SK-N-SH treated with all-trans-retinoic acid at 6 μM for 48 hours (cell line): ENCODE measurements around the gene C4BPB.

Experiments used
- ATAC-seq: fragments of 200-7000 bp; cut with Tn5 transposase; 3 replicates; pipeline ENCODE4 v1.9.1; 2020; ENCODE audit warnings: mild to moderate bottlenecking, moderate library complexity
- ARNTL ChIP-seq: fragments of 450-650 bp; formaldehyde crosslinking; IDR thresholded peaks from 2 replicates; pipeline ENCODE4 v1.5.0; 2020; ENCODE audit warnings: low read depth, mild to moderate bottlenecking, moderate library complexity, borderline replicate concordance
- BACH2 ChIP-seq: fragments of 250-450 bp; sonication (Bioruptor Pico); IDR thresholded peaks from 2 replicates; pipeline ENCODE4 v1.9.0; 2021; ENCODE audit warnings: mild to moderate bottlenecking, borderline replicate concordance
- CSDC2 ChIP-seq: fragments of 250-450 bp; sonication (Bioruptor Pico); IDR thresholded peaks from 2 replicates; pipeline ENCODE4 v1.5.0; 2020; ENCODE audit warnings: mild to moderate bottlenecking, moderate library complexity
- CSRNP3 ChIP-seq: fragments of 250-450 bp; sonication (Bioruptor Pico); IDR thresholded peaks from 2 replicates; pipeline ENCODE4 v1.5.1; 2021; ENCODE audit warnings: mild to moderate bottlenecking, moderate library complexity
- GLIS3 ChIP-seq: fragments of 250-450 bp; sonication (Bioruptor Pico); IDR thresholded peaks from 2 replicates; pipeline ENCODE4 v1.5.0; 2020; ENCODE audit warnings: mild to moderate bottlenecking, moderate library complexity
- ISL1 ChIP-seq: fragments of 250-450 bp; sonication (Bioruptor Pico); IDR thresholded peaks from 2 replicates; pipeline ENCODE4 v2.1.2; 2022; ENCODE audit warnings: mild to moderate bottlenecking, moderate library complexity
- PATZ1 ChIP-seq: fragments of 250-450 bp; sonication (Bioruptor Pico); IDR thresholded peaks from 2 replicates; pipeline ENCODE4 v1.8.0; 2020; ENCODE audit warnings: mild to moderate bottlenecking, moderate library complexity, borderline replicate concordance
- POU6F1 ChIP-seq: fragments of 250-450 bp; sonication (Bioruptor Pico); IDR thresholded peaks from 2 replicates; pipeline ENCODE4 v1.8.0; 2021; ENCODE audit warnings: low read depth, mild to moderate bottlenecking, moderate library complexity, borderline replicate concordance
- PPARA ChIP-seq: fragments of 250-450 bp; sonication (Bioruptor Pico); IDR thresholded peaks from 2 replicates; pipeline ENCODE4 v1.5.0; 2020; ENCODE audit warnings: mild to moderate bottlenecking, borderline replicate concordance
- SNAI2 ChIP-seq: fragments of 250-450 bp; sonication (Bioruptor Pico); IDR thresholded peaks from 2 replicates; pipeline ENCODE4 v1.5.0; 2020; ENCODE audit warnings: mild to moderate bottlenecking, moderate library complexity
- TCF4 ChIP-seq: fragments of 250-450 bp; sonication (Bioruptor Pico); IDR thresholded peaks from 2 replicates; pipeline ENCODE4 v1.8.0; 2021; ENCODE audit warnings: mild to moderate bottlenecking, moderate library complexity, borderline replicate concordance
- TOX ChIP-seq: fragments of 250-450 bp; sonication (Bioruptor Pico); IDR thresholded peaks from 2 replicates; pipeline ENCODE4 v1.8.0; 2021; ENCODE audit warnings: mild to moderate bottlenecking, moderate library complexity, borderline replicate concordance
- TSHZ2 ChIP-seq: fragments of 250-450 bp; sonication (Bioruptor Pico); IDR thresholded peaks from 2 replicates; pipeline ENCODE4 v1.5.0; 2020; ENCODE audit warnings: mild to moderate bottlenecking, moderate library complexity
- ZFP3 ChIP-seq: fragments of 250-450 bp; sonication (Bioruptor Pico); IDR thresholded peaks from 2 replicates; pipeline ENCODE4 v1.5.0; 2020; ENCODE audit warnings: mild to moderate bottlenecking, moderate library complexity
- ZFP30 ChIP-seq: fragments of 450-650 bp; formaldehyde crosslinking; IDR thresholded peaks from 2 replicates; pipeline ENCODE4 v1.5.0; 2022; ENCODE audit warnings: mild to moderate bottlenecking, moderate library complexity
- ZNF565 ChIP-seq: fragments of 450-650 bp; formaldehyde crosslinking; conservative IDR thresholded peaks from 2 replicates; pipeline ENCODE4 v1.5.0; 2020; ENCODE audit warnings: low read depth, mild to moderate bottlenecking, moderate library complexity
- ZNF70 ChIP-seq: fragments of 450-650 bp; formaldehyde crosslinking; IDR thresholded peaks from 2 replicates; pipeline ENCODE4 v1.5.0; 2020; ENCODE audit warnings: mild to moderate bottlenecking, moderate library complexity
- ZNF8 ChIP-seq: fragments of 450-650 bp; formaldehyde crosslinking; IDR thresholded peaks from 2 replicates; pipeline ENCODE4 v1.5.0; 2020; ENCODE audit warnings: mild to moderate bottlenecking, moderate library complexity

Gene C4BPB

GRCh38 chr1:207045453-207045852, 43.2 kb upstream of the C4BPB start:
- no peak for ATAC-seq
- TF ChIP-seq BACH2 (CRISPR knock-in tag) = no peak
- TF ChIP-seq ZNF565 = no peak
- TF ChIP-seq TCF4 (CRISPR knock-in tag) = no peak
- no peak for TF ChIP-seq ZNF70

- TF ChIP-seq ISL1 (CRISPR knock-in tag) (no peak), ARNTL (CRISPR knock-in tag) (no peak), ZNF70 (no peak), PPARA (CRISPR knock-in tag) (no peak), TCF4 (CRISPR knock-in tag) (no peak), SNAI2 (no peak), PATZ1 (no peak), ZNF565 (no peak), GLIS3 (no peak), ZFP30 (CRISPR knock-in tag) (no peak), TSHZ2 (no peak)
- ATAC-seq = no peak
Measured at GRCh38 chr1:207047505-207047904, 41.2 kb upstream of the C4BPB start.

GRCh38 chr1:207048041-207048440, 40.6 kb upstream of the C4BPB start:
- no peak for TF ChIP-seq ZNF565
- TF ChIP-seq TOX (CRISPR knock-in tag) = no peak
- no peak for TF ChIP-seq PPARA (CRISPR knock-in tag)
- TF ChIP-seq ZFP30 (CRISPR knock-in tag) = no peak
- no peak for TF ChIP-seq TSHZ2
- no peak for TF ChIP-seq ISL1 (CRISPR knock-in tag)
- TF ChIP-seq ZNF8 (CRISPR knock-in tag) = no peak
- TF ChIP-seq CSRNP3 (CRISPR knock-in tag) = no peak
- TF ChIP-seq POU6F1 = no peak
- TF ChIP-seq CSDC2 = no peak
- TF ChIP-seq GLIS3 = no peak
- TF ChIP-seq ZFP3 (CRISPR knock-in tag) = no peak
- no peak for ATAC-seq

- ATAC-seq = no peak
- TF ChIP-seq GLIS3 = no peak
- no peak for TF ChIP-seq ZNF8 (CRISPR knock-in tag)
- no peak for TF ChIP-seq ZFP30 (CRISPR knock-in tag)
- no peak for TF ChIP-seq PPARA (CRISPR knock-in tag)
- TF ChIP-seq CSRNP3 (CRISPR knock-in tag) = no peak
- TF ChIP-seq, all 23 proteins: peak for 0
Measured at GRCh38 chr1:207049054-207049453, 39.6 kb upstream of the C4BPB start.
